Mucosa of gallbladder (tissue), 1 donor: ENCODE results near the gene MARCKS. TPM values are rescaled to one million over a fixed set of nuclear protein-coding genes. Genes with fewer than 3 reads are reported as not detected.
A peak's percentile ranks its signal among the peaks of the same experiment; 100 is the strongest.

Experiments
- DNase-seq: peaks from one replicate; pipeline ENCODE4 v3.0.0-alpha.2; 2020; ENCODE audit warnings: low spot score
- total RNA-seq: library from RNA; stranded (reverse); gene quantifications from one replicate; pipeline ENCODE4 v1.2.1, GENCODE V29; 2021
- donor health status: DM: no; HTN: no; CAD: no.

Gene MARCKS, protein sequence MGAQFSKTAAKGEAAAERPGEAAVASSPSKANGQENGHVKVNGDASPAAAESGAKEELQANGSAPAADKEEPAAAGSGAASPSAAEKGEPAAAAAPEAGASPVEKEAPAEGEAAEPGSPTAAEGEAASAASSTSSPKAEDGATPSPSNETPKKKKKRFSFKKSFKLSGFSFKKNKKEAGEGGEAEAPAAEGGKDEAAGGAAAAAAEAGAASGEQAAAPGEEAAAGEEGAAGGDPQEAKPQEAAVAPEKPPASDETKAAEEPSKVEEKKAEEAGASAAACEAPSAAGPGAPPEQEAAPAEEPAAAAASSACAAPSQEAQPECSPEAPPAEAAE
- 114 TPM for total RNA-seq

DNA sequence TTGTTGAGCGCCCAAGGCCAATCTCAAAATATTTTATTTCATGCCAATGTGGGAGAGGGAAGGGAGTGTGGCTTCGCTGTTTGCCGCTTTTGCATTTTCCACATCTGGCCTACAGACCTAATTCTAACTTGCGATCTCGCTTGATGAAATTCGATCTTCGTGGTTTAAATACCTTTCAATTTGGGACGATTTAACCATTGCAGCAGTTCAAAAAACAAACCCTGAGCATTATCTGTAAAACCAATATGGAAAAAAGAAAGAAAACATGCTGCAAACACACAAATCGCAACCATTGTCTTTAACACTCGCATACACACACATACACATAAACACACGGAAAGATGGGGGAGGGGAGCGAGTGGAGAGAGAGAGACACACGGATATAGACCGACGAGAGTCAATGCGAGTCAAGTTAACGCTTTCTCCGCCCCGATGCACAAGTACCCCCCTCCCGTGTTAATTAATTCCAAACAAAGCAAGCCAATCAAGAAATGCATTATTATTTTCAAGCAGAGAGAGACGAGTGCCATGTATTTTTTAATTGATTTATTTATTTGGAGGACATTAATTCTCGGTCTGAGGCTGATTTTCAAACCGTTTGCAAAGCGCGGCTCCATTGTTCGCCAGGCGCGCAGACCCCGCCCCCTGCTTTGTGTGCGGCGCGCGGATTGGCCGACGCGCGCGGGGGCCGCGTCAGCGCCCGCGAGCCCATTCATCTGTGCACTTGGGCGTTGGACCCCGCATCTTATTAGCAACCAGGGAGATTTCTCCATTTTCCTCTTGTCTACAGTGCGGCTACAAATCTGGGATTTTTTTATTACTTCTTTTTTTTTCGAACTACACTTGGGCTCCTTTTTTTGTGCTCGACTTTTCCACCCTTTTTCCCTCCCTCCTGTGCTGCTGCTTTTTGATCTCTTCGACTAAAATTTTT lies at the start of gene MARCKS:
Gene MARCKS, plus strand, starts transcription at position 721 of the 931 bp plus-strand sequence. CDS start 401 bp downstream, outside the sequence.
- peak; percentile 85 for DNase-seq

DNA sequence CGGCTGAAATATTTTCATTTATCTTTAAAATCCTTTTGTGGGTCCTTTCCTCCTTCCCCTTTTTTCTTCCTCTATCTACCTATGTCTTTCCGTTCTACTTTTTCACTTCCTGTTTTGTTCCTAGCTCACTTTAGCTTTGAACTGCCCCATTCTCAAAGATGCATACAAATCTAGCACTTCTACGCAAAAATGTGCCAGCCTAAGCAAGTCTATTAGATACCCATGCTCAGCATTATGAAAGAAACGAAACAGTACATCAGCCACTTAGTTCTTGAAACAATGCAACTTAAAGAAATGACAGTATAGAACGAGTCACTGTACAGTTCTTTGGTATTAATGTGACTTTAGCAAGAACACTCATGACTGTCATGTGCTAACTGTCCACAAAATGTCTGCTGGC lies 47.3 kb upstream of the MARCKS start:
- no peak for DNase-seq

DNA sequence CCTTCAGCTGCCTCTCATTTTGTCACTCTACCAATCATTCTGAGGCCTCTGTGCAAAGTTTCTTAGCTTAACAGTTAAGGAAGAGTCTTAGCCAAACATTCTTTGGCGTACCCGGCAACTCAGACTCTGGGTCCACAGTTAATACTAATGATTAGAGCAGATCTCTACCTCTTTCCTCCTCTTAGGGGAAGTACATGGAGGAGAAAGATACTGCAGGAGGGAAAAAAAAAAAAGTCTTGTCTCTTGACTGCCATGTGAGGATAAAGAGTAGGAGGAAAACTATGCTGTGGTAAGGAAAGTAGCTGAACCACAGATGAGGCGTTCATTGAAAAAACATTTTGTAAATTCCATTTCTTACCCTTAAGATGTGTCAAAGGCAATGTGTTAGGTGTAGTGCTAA lies 44.0 kb upstream of the MARCKS start:
- DNase-seq, result no peak

DNA sequence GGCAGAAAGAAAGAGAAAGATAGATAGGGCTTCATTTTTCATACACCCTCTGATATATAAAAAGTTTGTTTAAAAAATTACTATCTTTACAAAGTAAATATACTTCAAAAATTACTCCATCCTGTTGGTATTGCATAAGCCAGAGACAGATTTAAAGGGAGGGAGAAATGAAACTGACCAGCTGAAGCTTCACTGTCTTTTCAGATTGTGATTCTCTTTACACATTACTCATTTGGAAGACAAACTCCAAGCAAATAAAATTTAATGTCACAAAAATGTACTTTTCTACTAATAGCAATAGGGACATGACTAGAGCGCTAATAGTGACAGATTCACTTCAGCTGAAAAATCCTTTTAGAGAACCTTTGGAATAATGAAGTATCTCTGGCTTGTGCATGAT lies 38.6 kb upstream of the MARCKS start:
- DNase-seq, result no peak

DNA sequence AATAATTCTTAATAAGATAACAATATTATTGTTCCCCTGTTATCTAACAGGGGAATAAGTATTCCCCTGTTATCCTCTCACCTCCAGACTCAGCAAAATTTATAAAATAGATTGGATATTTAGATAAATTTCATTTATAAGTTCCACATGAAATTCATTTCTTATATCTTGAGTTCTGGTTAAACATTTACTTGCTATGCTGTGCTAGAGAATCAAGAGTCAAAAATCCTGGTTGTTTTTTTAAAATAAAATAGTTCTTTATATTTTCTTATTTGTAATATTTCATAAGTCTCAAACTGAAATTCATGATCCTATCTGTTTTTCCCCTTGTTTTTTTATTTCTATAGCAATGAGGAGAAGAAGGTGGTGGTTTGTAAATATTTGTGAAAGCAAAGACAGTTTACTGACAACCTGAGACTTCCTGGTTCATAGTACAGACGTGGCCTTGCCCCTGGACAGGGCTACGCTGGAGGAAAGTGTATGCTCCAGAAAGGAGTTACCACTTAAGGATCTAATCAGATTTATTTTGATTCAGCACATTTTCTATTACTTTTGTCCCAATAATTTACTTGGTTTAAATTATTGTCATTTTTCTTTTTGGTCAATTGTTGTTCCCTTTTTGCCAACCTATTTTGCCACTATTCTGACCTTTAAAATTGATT lies 37.8 kb upstream of the MARCKS start:
- DNase-seq, result peak; percentile 52

DNA sequence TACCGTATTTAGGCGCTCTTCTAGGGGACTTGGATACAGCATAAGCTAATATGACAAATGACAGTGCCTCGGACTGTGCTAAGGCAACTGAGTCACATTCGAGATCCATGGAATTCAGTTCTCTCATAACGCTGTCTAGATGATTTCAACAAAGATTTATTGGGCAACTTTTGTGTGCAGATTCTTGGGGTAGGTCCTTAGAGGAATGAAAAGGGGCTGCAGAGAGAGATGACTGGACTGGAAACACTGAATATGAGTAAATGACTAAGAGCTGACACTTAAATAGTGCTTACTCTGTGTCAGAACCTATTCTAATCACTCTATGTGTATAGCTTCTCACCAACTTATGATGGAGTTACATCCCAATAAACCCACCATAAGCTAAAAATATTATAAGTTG lies 36.4 kb upstream of the MARCKS start:
- no peak for DNase-seq

DNA sequence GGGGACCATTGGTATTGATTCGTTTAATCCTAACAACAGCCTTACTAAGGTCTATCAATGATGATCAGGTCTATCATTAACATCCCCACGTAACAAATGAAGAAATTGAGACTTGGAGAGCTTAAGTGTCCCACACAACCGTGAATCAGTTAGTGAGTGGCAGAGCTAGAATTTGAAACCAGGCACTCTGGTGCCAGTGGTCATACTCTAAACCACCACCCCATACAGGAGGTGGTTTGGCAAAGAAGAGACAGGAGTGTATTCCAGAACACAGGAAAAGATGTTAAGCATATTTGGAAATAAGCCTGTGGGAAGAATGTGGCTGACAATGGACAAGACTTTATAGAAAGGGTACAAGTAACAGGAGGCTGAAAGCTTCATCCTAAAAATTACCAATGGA lies 35.7 kb upstream of the MARCKS start:
- no peak for DNase-seq

DNA sequence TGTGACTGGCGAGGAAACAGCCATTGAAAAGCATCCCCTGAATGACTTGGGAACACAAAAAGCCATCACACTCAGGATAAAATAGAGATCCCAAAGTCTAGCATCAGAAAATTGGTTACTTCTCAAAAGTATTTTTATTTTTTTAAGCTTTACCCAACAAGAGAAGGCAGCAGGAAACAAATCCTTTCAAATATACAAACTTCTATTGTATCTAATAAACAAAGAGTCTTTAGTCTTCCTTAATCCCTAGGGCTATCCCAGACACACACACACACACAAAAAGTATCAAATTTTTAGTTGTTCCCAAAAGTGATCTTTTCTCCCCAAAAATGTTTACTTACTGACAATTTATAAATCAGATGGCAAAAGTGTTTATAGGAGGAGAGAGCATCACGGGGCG lies 33.2 kb upstream of the MARCKS start:
- DNase-seq, result no peak

DNA sequence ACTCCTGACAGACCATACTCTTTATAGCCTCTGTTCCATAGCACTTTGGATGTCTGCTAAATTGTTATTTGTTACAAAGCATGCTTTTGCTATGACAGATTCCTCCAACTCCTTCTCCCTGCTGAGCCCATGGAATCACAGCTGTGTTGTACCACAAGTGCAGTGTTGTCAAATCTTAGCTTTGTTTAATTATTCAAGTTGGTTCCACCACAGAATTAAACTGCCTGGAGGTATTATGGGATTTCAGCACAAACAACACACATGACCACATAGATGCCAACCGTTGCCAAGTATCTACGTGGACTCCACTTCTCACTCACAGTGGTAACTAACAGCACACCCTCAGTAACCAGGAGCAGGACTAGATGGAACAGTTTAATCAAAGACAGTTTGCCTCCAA lies 32.7 kb upstream of the MARCKS start:
- no peak for DNase-seq

DNA sequence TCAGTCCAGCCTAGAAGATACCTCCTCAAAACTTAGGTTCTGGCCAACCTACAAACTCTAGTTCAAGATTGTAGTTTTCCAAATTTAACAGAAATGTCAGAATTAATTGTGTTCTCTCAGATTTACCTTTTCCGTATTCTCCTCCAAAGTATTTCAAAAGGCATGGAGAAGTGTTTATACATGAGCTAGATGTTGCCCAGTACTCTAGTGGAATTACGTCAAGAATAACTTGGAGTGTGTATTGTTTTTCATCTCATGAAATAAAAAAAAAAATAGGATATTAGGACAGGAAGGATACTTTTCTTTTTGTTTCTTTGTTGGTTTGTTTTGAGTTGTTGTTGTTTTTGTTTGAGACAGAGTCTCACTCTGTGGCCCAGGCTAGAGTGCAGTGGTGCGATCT lies 32.3 kb upstream of the MARCKS start:
- no peak for DNase-seq

DNA sequence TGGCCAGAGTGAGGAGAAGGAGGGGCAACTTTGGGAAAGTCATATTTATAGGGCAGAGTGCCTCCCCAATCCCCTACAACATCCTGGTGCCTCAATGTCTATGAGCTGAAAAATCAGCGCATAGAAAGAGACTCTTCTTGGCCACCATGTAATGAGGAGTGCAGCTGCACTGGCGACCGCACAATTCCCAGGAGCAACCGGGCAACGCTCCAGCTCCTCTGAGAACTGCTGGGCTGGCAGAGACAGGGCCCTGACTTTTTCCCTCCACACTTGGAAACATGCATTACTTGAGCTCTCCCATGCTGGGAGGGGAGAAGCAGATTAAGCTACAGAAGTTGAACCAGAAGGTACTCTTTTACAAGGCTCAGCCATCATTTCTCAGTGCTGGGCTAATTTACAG lies 31.4 kb upstream of the MARCKS start:
- peak; percentile 72 for DNase-seq

DNA sequence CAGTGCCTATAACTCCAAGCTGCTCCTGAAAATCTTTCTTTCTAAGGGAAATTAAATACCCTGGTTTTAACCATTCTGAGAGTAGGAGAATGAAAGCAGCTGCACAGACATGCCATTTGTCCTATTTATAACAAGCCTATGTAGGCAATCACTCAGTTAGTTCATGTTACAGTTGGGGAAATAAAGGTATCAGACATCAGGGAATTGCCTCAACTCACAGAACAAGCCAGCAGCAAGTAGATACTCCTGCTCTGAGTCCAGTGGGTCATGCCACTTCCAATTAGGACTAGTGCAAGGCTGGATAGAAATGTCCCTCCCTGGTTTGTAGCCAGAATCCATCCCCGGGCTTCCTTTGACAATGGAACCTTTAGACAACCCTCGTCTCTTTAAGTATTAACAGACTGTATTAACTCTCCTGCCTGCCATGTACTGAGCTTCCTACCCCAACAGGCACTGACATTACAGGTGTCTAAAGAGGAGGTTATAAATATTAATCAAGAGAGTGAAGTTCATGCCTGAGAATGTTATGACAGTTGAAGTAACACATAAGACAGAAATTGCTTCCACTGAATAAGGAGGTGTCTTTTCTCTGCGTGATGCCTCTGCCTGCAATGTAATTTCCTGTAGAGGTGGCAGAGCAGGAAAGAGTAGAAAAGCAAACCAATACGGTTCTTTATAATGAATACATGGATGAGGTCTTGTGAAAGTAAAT lies 28.0 kb upstream of the MARCKS start:
- no peak for DNase-seq

DNA sequence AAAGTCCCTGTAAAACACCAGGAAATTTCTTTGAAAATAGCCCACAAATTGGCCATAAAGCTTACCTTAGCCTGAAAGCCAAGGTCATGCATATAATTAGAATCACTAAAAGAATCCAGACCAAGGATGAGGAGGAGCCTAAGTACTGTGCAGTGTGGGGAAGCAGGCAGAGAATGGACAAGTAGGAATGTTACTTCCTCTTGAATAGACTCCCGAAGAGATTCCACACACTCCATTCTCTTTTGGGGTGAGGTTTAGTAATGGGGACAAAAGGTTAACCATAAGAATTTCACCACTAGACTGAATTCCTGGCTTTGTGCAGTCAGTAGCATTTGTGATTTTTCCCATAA lies 27.5 kb upstream of the MARCKS start:
- DNase-seq, result no peak

DNA sequence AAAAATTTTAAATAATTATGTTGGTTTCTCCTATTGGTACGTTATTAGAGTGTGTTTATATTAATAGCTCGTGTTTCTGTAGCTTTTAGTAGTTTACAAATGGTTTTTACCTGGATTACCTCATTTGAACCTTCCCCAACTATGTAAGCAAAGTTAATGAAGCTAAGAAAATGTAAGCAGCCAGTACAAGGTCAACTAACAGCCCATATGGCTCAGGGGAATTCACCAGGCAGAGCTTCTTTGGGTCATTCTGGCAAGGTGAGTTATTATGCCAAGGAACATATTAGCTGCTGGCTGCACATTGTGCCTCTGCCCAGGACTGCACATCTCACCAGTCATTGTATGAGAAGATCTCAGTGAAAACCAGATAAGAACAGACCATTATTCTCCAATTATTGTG lies 27.0 kb upstream of the MARCKS start:
- DNase-seq, result no peak

DNA sequence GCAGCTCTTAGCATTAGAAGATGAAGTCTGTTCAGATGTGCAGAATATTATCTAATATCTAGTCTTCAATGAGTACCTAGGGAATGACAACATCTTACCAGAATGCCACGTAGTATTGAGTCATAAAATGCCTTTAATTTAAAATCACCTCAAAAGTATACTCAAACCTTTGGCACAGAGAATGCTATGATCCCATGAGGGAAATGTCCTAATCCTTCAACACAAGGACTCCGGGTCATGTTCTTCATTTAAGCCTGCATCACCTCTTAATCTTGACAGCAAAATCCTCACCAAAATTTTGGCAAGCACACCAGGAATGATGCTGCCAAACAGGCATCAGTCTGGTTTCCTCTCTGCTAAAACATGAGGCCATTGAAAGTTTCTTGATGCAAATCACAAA lies 23.6 kb upstream of the MARCKS start:
- DNase-seq, result no peak

DNA sequence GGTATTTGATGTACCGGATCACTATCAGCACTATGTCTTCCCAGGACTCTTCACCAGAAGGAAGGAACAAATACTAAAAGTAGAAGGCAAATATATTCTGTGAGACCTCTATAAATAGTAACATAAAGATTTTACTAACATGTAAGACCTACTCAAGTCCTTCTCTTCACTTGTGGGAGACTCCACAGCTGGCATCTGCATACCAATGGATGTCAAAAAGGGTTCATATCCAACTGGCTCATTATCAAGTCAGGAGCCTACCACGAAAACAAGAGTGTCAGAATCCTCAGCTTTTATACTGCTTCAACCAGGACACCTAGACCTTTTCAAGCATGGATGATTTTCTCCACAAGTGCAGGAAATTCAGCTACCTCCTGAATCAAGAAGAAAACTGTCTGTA lies 20.0 kb upstream of the MARCKS start:
- DNase-seq, result no peak

DNA sequence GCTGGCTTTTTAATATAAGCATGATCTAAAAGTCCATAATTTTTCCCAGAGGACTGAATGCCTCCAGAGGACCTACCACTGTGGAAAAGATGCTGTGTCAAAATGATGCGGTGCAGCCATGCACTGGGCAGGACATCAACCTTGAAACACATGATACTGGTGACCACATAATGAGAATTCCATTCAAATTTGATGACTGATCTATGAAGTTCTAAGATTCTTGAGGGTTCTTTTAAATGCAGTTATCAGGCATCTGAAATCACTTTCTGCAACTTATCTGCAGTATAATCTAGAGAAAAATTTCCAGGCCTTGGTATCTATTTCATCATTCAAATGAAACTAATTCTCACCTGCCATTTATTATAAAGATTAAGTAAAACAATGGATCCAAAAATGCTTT lies 15.0 kb upstream of the MARCKS start:
- no peak for DNase-seq

DNA sequence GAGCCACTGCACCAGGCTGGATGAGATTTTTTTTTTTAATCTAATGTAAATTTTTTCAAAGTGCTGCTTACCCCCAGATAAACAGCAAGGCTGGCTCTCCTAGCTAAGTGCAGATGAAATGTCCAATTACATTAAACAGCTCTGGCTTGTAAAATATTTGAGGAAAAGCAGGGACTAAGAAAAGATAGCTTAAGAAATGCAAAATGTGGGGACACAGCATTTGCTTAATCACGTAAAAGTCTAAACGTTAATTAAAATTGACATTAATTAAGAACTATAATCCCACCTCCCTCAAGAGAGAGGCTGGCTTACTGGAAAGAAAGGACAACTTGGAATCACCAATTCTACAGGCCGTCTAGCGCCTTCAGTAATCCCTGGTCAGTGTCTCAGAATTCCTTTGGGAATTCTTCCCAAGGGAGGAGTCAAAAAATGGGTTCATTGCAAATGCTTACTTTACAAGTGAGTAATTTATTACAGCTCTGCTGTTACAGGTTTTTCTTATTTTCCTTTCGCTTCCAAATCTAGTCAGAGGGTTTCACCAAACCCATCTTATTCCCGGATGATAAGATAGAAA lies 13.6 kb upstream of the MARCKS start:
- DNase-seq, result no peak

DNA sequence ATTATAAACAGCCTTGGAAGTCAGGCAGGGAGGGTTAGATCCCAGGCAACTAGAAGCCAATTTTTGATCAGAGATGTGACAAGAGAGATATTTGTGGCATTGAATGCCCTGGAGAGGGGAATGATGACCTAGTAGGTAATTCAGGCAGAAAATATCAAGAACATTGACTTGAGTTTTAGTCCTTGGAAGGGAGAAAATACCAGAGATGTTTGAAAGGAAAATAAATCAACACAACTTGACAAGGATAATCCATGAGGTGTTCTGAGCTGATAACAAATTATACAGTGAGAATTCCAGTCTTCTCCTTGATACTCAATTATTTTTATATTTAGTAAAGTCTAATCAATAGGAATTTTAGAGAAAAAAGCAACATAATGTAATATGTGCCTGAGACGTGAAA lies 10.6 kb upstream of the MARCKS start:
- DNase-seq, result no peak

DNA sequence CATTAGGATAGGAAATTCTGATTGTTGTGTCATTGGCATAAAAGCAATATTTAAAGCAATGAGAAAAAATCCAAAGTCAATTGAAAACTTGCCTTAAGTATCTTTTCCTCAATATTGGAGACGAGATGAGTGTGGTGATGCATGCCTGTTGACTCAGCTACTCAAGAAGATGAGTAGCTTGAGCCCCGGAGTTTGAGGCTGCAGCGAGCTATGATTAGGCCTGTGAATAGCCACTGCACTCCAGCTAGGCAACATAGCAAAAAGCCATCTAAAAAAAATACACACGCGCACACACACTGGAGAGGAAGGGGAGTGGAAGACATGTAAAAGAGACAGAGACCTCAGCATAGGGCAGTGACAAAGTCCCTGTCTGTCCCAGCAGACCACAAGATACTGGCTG lies 9.7 kb upstream of the MARCKS start:
- DNase-seq, result no peak

DNA sequence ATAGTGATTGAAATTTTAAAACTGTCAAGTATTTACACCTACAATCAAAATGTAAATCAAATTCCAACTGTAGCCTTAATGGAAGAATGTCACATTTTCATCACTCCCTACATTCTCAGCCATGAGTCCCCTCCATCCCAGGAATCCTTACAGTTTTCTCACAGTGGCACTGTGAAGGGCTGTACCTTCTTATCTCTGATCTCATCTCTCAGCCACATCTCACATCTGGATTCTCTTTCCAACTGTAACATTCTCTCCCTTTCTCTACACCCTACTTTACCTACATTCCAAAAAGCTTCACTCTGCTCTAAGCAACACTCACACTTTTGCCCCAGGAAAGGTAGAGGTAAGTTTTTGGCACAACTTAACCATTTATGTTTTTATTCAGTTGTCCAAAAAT lies 8.9 kb upstream of the MARCKS start:
- DNase-seq, result no peak

DNA sequence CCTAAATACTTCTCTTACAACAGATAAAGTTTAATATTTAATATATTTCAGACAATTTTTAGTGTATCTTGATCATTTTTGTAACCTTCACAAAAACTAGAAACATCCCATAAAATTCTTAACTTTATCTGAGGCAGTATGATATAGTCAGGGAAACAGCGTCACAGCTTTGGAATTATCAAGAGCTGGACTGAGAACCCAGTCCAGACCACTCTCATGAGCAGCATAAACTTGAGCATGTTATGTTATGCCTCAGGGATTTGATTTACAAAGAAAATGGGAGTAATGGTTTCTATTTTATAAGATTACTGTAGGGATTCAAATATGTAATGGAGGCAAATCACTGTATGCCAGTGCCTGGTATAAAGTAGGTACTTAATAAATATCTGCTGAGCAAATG lies 8.3 kb upstream of the MARCKS start:
- DNase-seq, result no peak
